Caco-2 (cell line): ENCODE measurements around the gene RNF103. TPM values are rescaled to one million over a fixed set of nuclear protein-coding genes. Genes with fewer than 3 reads are reported as not detected.
A peak's percentile ranks its signal among the peaks of the same experiment; 100 is the strongest.

ENCODE experiments used
- BruUV-seq: library from RNA; stranded (reverse); fragments of 400-500 nt; replicated peaks from 2 replicates; lab custom pipeline; 2021; lab: Mats Ljungman, UMichigan
- CTCF ChIA-PET: fragments of 300-600 bp; sonication (Branson Sonifier 250); formaldehyde crosslinking; loops from one replicate; lab custom pipeline; 2022; ENCODE audit warnings: antibody characterized with exemption; lab: Charles Lee
- POLR2A ChIA-PET: fragments of 300-600 bp; sonication (Branson Sonifier 250); formaldehyde crosslinking; loops from one replicate; lab custom pipeline; 2022; ENCODE audit warnings: antibody characterized with exemption; lab: Charles Lee
- DNase-seq, 2 experiments: peaks; one replicate each; pipeline versions ENCODE4 v3.0.0 to v3.0.0-alpha.2; 2020 to 2022
- H3K27me3 ChIP-seq: replicated peaks from 2 replicates; pipeline ENCODE4 v1.6.0; 2011; ENCODE audit warnings: low read length; ENCODE audit not compliant: control insufficient read depth, insufficient read depth
- H3K36me3 ChIP-seq: 2 replicates; pipeline ENCODE4 v1.5.1; 2011; ENCODE audit warnings: low read length; ENCODE audit not compliant: control insufficient read depth, insufficient read depth
- H3K4me1 ChIP-seq: fragments of 250-450 bp; sonication (Bioruptor Pico); 2 replicates; pipeline ENCODE4 v1.5.1; 2020; ENCODE audit warnings: mild to moderate bottlenecking
- H3K4me3 ChIP-seq: 2 replicates; pipeline ENCODE4 v1.5.1; 2011; ENCODE audit warnings: low read depth, mild to moderate bottlenecking, control low read depth, low read length
- H3K9me3 ChIP-seq: fragments of 250-450 bp; sonication (Bioruptor Pico); 2 replicates; pipeline ENCODE4 v1.5.1; 2020; ENCODE audit warnings: mild to moderate bottlenecking, moderate library complexity
- H3K27ac Mint-ChIP-seq: one replicate; pipeline ENCODE4 v1.8.0; 2022; ENCODE audit warnings: mixed read lengths; ENCODE audit not compliant: unreplicated experiment
- H3K27me3 Mint-ChIP-seq: one replicate; pipeline ENCODE4 v1.8.0; 2022; ENCODE audit warnings: mixed read lengths; ENCODE audit not compliant: insufficient read depth, unreplicated experiment
- H3K36me3 Mint-ChIP-seq: one replicate; pipeline ENCODE4 v1.8.0; 2022; ENCODE audit warnings: mild to moderate bottlenecking, mixed read lengths; ENCODE audit not compliant: insufficient read depth, unreplicated experiment
- H3K4me1 Mint-ChIP-seq: one replicate; pipeline ENCODE4 v1.8.0; 2022; ENCODE audit warnings: low read depth, mixed read lengths; ENCODE audit not compliant: unreplicated experiment
- H3K4me3 Mint-ChIP-seq: one replicate; pipeline ENCODE4 v1.8.0; 2022; ENCODE audit warnings: mild to moderate bottlenecking, moderate library complexity, mixed read lengths; ENCODE audit not compliant: unreplicated experiment
- H3K9me3 Mint-ChIP-seq: one replicate; pipeline ENCODE4 v1.8.0; 2022; ENCODE audit warnings: mixed read lengths; ENCODE audit not compliant: unreplicated experiment
- intact Hi-C: fragments of 100-400 bp; cut with micrococcal nuclease; formaldehyde crosslinking; loops from one replicate; pipeline ENCODE4 v1.10.0; 2022; ENCODE audit not compliant: unreplicated experiment
- total RNA-seq: library from RNA; stranded (reverse); gene quantifications from 2 replicates; pipeline ENCODE4 v1.2.3, GENCODE V29; 2022
- TF ChIP-seq, protein P1 (sequence below), 2 experiments: fragments of 200-600 bp in 1 of 2; IDR thresholded peaks; 1 replicate in 1 of 2; 2 replicates in 1 of 2; pipeline versions ENCODE4 v1.5.1 to v1.8.0; 2011 to 2022; ENCODE audit warnings: antibody characterized with exemption in 1 of 2, control low read depth in 1 of 2, inconsistent platforms in 1 of 2, low read depth in 1 of 2, low read length in 1 of 2, mild to moderate bottlenecking in 1 of 2, moderate library complexity in 1 of 2; ENCODE audit not compliant: insufficient read depth in 1 of 2, severe bottlenecking in 1 of 2, unreplicated experiment in 1 of 2

Gene RNF103
- total RNA-seq, 1 experiment from 2014 or later: 21.8 TPM

DNA sequence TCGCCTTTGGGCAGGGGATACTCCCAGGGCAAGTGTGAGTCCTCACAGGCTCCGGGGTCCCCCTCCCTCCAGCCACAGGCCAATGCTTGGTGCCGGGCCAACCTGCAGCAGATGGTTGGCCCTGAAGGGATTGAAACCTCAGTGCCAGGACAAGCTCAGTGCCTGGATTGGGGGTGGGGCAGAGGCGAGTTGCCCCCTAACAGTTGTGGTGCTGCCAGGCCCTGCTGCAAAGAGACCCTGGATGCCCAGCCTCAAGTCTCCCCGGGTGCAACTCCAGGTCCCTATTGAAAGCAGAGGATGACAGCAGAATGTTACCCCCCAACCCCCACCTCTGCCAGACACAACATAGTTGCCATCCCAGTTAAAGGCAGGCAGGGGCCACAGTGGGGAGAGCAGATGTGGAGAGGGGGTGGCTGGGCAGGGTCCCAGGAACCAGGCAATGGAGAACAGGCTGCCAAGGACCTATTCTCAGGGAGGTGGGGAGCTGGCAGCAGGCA lies 9.5 kb upstream of the RNF103 start:
- DNase-seq: no peak
- peaks cover 28% of the 10 kb centered on the region for H3K4me1 ChIP-seq
- Mint-ChIP-seq H3K27me3 (no peaks in the 10 kb centered on the region), H3K4me1 (peaks cover 41% of the 10 kb centered on the region), H3K27ac (peak overlapping the region; percentile 55), H3K9me3 (no peaks in the 10 kb centered on the region), H3K36me3 (peaks cover 8% of the 10 kb centered on the region), H3K4me3 (no peak overlapping the region)
- ChIA-PET CTCF (interaction anchor here (0.6 kb wide), 1 partner anchor 114 kb away, joined by 3 read pairs; no protein-coding TSS in a partner anchor), POLR2A (no interaction called here)
- no peaks in the 10 kb centered on the region for H3K9me3 ChIP-seq
- TF ChIP-seq, protein P1, sequence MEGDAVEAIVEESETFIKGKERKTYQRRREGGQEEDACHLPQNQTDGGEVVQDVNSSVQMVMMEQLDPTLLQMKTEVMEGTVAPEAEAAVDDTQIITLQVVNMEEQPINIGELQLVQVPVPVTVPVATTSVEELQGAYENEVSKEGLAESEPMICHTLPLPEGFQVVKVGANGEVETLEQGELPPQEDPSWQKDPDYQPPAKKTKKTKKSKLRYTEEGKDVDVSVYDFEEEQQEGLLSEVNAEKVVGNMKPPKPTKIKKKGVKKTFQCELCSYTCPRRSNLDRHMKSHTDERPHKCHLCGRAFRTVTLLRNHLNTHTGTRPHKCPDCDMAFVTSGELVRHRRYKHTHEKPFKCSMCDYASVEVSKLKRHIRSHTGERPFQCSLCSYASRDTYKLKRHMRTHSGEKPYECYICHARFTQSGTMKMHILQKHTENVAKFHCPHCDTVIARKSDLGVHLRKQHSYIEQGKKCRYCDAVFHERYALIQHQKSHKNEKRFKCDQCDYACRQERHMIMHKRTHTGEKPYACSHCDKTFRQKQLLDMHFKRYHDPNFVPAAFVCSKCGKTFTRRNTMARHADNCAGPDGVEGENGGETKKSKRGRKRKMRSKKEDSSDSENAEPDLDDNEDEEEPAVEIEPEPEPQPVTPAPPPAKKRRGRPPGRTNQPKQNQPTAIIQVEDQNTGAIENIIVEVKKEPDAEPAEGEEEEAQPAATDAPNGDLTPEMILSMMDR (IDR thresholded peaks at IDR 0.05; ENCODE audit: insufficient read depth in 1 of 2, low read depth in 1 of 2, low read length in 1 of 2, severe bottlenecking in 1 of 2, unreplicated experiment in 1 of 2): no peak
- H3K4me3 ChIP-seq: no peak overlapping the region
- no TSS peak for BruUV-seq
- H3K36me3 ChIP-seq: no peaks in the 10 kb centered on the region
- intact Hi-C loops: no loop called here
- no peaks in the 10 kb centered on the region for H3K27me3 ChIP-seq

DNA sequence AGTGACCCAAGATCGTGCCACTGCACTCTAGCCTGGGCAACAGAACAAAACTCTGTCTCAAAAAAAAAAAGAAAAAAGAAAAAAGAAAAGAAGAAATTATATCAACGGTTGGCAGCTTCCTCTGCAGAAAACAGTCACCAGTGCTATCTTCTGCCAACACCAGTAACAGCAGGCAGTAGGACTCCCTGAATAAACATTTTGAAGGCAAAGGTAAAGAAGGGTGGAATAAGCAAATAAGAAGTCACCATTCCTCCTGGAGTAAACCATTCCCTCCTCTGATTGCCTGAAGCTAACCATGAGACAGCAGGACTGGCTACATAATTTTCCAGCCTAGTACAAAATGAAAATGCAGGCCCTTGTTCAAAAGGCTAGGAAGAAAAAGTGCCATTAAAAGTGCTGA lies 9.0 kb upstream of the RNF103 start:
- Histone ChIP-seq H3K36me3 (no peaks in the 10 kb centered on the region), H3K9me3 (no peaks in the 10 kb centered on the region), H3K4me1 (peaks cover 34% of the 10 kb centered on the region), H3K4me3 (no peak overlapping the region), H3K27me3 (no peaks in the 10 kb centered on the region)
- no peak overlapping the region for H3K4me3 Mint-ChIP-seq
- BruUV-seq: no TSS peak
- H3K27ac Mint-ChIP-seq: peak overlapping the region; percentile 55
- POLR2A ChIA-PET: interaction anchor here (0.5 kb wide), 1 partner anchor 38 kb away, joined by 3 read pairs; no protein-coding TSS in a partner anchor
- TF ChIP-seq, protein P1 (IDR thresholded peaks at IDR 0.05; ENCODE audit: insufficient read depth in 1 of 2, low read depth in 1 of 2, low read length in 1 of 2, severe bottlenecking in 1 of 2, unreplicated experiment in 1 of 2): no peak
- H3K4me1 Mint-ChIP-seq: peaks cover 44% of the 10 kb centered on the region
- DNase-seq: peak in 1 of 2 experiments; percentile 42
- intact Hi-C loops: no loop called here
- H3K36me3 Mint-ChIP-seq: peaks cover 8% of the 10 kb centered on the region
- no peaks in the 10 kb centered on the region for H3K27me3 Mint-ChIP-seq
- H3K9me3 Mint-ChIP-seq: no peaks in the 10 kb centered on the region
- CTCF ChIA-PET: no interaction called here

DNA sequence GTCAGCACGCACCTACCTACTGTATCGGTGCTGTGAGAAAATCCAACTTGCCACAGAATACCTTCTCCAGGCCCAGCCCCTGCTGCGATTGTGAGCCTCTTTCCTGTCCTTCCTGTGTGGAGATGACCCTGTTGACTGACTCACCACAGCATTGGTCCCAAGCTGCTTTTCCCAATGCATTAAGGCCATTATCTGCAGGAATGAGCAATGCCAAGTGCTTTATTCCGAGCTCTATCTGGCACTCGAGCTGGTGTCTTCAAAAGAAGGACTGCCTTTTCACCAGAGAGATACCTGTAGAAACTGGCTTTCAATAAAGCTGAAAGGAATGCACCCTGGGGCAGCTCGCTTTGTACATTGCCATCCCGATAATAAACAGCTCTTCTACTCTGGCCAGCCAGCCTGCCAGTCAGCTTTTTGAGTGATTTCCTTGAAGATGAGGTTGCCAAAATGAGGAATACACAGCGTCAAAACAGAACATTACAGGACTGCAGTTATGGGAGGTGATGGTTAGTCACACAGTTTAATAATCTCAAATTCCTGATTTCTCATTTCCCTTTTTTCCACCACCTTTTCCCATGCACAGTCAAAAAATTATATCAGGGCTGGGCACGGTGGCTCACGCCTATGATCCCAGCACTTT lies 8.3 kb upstream of the RNF103 start:
- Mint-ChIP-seq H3K36me3 (peaks cover 8% of the 10 kb centered on the region), H3K4me1 (peaks cover 44% of the 10 kb centered on the region), H3K27ac (peak overlapping the region; percentile 55), H3K27me3 (no peaks in the 10 kb centered on the region), H3K4me3 (peak overlapping the region; percentile 11), H3K9me3 (no peaks in the 10 kb centered on the region)
- POLR2A ChIA-PET: interaction anchor here (0.5 kb wide), 1 partner anchor 8 kb away, joined by 3 read pairs; the partner anchor contains the start of gene RNF103
- intact Hi-C loops: no loop called here
- TF ChIP-seq, protein P1 (IDR thresholded peaks at IDR 0.05; ENCODE audit: insufficient read depth in 1 of 2, low read depth in 1 of 2, low read length in 1 of 2, severe bottlenecking in 1 of 2, unreplicated experiment in 1 of 2): no peak
- Histone ChIP-seq H3K9me3 (no peaks in the 10 kb centered on the region), H3K4me1 (peaks cover 37% of the 10 kb centered on the region), H3K4me3 (no peak overlapping the region), H3K36me3 (no peaks in the 10 kb centered on the region), H3K27me3 (no peaks in the 10 kb centered on the region)
- DNase-seq: no peak
- BruUV-seq: no TSS peak
- CTCF ChIA-PET: no interaction called here
